Tibial artery (tissue), 4 donors: ENCODE data around the gene ZBTB16.
A peak's percentile ranks its signal among the peaks of the same experiment; 100 is the strongest.

ENCODE experiments used
- DNase-seq, 2 donors: peaks; one replicate each; pipeline ENCODE4 v3.0.0-alpha.2; 2019
- H3K27ac ChIP-seq, 2 donors: fragments of 200-600 bp; sonication (generic) in 1 of 2; 1 replicate in 1 of 2; 2 replicates in 1 of 2; pipeline ENCODE4 v1.5.1; 2018 to 2019; ENCODE audit warnings: mild to moderate bottlenecking in 1 of 2
- H3K27me3 ChIP-seq, 2 donors: fragments of 200-600 bp; sonication (generic) in 1 of 2; one replicate each; pipeline versions ENCODE4 v1.5.1 to v1.6.0; 2016 to 2019
- H3K36me3 ChIP-seq, 3 donors: fragments of 200-600 bp; sonication (generic) in 2 of 3; one replicate each; pipeline ENCODE4 v1.5.1; 2016 to 2019; ENCODE audit warnings: mild to moderate bottlenecking in 2 of 3
- H3K4me1 ChIP-seq, 4 donors: fragments of 200-600 bp; sonication (generic) in 2 of 4; 1 replicate in 3 of 4; 2 replicates in 1 of 4; pipeline ENCODE4 v1.5.1; 2016 to 2019
- H3K4me3 ChIP-seq, 2 donors: fragments of 200-600 bp; sonication (generic) in 1 of 2; 1 replicate in 1 of 2; 2 replicates in 1 of 2; pipeline ENCODE4 v1.5.1; 2018 to 2019; ENCODE audit warnings: mild to moderate bottlenecking in 2 of 2
- H3K9me3 ChIP-seq, 3 donors: fragments of 200-600 bp; sonication (generic) in 1 of 3; one replicate each; pipeline ENCODE4 v1.5.1; 2016 to 2019
- intact Hi-C: fragments of 100-400 bp; cut with DNase I; formaldehyde crosslinking; loops from one replicate; pipeline ENCODE4 v1.15.0; 2023; ENCODE audit warnings: low total_unique reads
- TF ChIP-seq, protein P1 (sequence below), 2 experiments: fragments of 200-600 bp in 1 of 2; fragments of 450-650 bp in 1 of 2; IDR thresholded peaks; one replicate each; pipeline ENCODE4 v1.5.1; 2017 to 2019; ENCODE audit warnings: antibody characterized with exemption in 2 of 2, mild to moderate bottlenecking in 1 of 2, moderate library complexity in 1 of 2

ZBTB16 gene

DNA sequence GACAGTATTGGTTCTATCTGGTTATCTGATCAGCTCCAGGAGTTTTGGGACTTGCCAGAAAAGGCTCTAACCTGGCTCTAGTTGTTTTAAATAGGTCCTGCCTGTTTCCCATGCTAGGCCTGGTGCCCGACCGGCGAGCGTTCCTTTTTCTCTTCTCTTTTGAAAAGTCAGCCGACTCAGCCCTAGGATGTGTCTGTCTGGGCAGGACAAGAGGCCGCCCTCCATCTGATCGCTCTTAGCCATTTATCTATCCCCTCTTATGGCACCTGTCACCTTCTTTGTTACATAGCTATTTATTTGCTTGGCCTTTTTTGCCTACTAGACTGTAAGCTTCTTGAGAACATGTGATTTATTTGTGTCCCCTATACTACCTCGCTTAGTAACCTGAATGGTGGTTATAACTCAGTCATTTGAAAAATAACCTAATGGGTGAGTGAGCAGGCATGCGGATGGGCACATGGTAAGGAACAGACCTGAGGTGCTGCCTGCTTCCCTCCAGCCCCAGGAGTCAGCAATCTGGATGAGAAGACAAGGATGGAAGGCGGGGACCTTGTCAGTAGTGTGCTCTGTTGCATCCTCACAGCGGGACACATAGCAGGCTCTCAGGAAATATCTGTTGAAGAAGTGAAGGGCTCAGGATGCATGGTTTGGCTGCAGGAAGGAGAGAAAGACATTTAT, 108.4 kb downstream of the ZBTB16 start:
- intact Hi-C loops = loop anchor here (10.0 kb wide), 1 partner anchor 137 kb away; no protein-coding TSS in a partner anchor
- H3K9me3 ChIP-seq = no peaks in the 10 kb centered on the region
- TF ChIP-seq, protein P1, sequence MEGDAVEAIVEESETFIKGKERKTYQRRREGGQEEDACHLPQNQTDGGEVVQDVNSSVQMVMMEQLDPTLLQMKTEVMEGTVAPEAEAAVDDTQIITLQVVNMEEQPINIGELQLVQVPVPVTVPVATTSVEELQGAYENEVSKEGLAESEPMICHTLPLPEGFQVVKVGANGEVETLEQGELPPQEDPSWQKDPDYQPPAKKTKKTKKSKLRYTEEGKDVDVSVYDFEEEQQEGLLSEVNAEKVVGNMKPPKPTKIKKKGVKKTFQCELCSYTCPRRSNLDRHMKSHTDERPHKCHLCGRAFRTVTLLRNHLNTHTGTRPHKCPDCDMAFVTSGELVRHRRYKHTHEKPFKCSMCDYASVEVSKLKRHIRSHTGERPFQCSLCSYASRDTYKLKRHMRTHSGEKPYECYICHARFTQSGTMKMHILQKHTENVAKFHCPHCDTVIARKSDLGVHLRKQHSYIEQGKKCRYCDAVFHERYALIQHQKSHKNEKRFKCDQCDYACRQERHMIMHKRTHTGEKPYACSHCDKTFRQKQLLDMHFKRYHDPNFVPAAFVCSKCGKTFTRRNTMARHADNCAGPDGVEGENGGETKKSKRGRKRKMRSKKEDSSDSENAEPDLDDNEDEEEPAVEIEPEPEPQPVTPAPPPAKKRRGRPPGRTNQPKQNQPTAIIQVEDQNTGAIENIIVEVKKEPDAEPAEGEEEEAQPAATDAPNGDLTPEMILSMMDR (IDR thresholded peaks at IDR 0.05) = no peak
- peak overlapping the region in 1 of 2 donors; percentile 7 for H3K4me3 ChIP-seq
- peak overlapping the region; percentile 94 to 95 for H3K27ac ChIP-seq
- peaks cover 26 to 99% (median 96%) of the 10 kb centered on the region in 4 donors for H3K4me1 ChIP-seq
- no peaks in the 10 kb centered on the region for H3K27me3 ChIP-seq
- H3K36me3 ChIP-seq = peaks cover 7 to 26% (median 14%) of the 10 kb centered on the region in 3 donors
- DNase-seq = peak in 1 of 2 donors; percentile 65

DNA sequence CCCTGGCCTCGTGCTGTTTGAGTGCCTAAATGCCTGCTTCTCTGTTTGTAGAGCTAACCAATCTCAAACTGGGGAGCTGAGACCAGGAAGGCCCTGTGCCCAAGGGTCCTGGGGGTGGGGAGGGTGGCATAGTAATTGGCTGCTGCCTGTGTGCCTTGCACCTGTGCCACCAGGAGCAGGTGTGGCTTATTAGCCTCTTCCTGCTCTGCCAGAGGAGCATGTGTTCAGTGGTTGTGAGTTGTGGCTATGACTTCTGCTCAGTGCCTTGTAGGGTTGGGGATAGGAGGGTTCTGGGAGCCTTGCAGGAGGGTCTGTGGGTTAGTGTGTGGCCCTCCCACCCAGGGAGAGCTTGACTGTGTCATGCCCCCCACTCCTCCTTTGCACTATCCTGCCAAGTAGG, 109.2 kb downstream of the ZBTB16 start:
- Histone ChIP-seq H3K36me3 (peaks cover 7 to 28% (median 14%) of the 10 kb centered on the region in 3 donors), H3K4me3 (no peak overlapping the region), H3K27ac (peak overlapping the region; percentile 94 to 95), H3K27me3 (no peaks in the 10 kb centered on the region), H3K9me3 (no peaks in the 10 kb centered on the region), H3K4me1 (peaks cover 26 to 99% (median 96%) of the 10 kb centered on the region in 4 donors)
- intact Hi-C loops = loop anchor here (10.0 kb wide), 1 partner anchor 136 kb away; no protein-coding TSS in a partner anchor
- TF ChIP-seq, protein P1 (IDR thresholded peaks at IDR 0.05) = no peak
- DNase-seq = no peak

- intact Hi-C loops = loop anchor here (10.0 kb wide), 1 partner anchor 135 kb away; no protein-coding TSS in a partner anchor
Measured at GRCh38 chr11:114169321-114169749, 109.8 kb downstream of the ZBTB16 start.

GRCh38 chr11:114169821-114170220, 110.3 kb downstream of the ZBTB16 start:
- Histone ChIP-seq H3K4me3 (no peak overlapping the region), H3K9me3 (no peaks in the 10 kb centered on the region), H3K36me3 (peaks cover 7 to 26% (median 17%) of the 10 kb centered on the region in 3 donors), H3K27me3 (no peaks in the 10 kb centered on the region), H3K27ac (peak overlapping the region; percentile 94 to 95), H3K4me1 (peaks cover 19 to 99% (median 97%) of the 10 kb centered on the region in 4 donors)
- TF ChIP-seq, protein P1 (IDR thresholded peaks at IDR 0.05) = no peak
- intact Hi-C loops = loop anchor here (10.0 kb wide), 1 partner anchor 135 kb away; no protein-coding TSS in a partner anchor
- DNase-seq = no peak

More at GRCh38 chr11:114169321-114169749, 109.8 kb downstream of the ZBTB16 start:
- Histone ChIP-seq H3K27me3 (no peaks in the 10 kb centered on the region), H3K27ac (peak overlapping the region; percentile 94 to 95), H3K4me3 (no peak overlapping the region), H3K4me1 (peaks cover 22 to 99% (median 97%) of the 10 kb centered on the region in 4 donors), H3K9me3 (no peaks in the 10 kb centered on the region), H3K36me3 (peaks cover 7 to 28% (median 14%) of the 10 kb centered on the region in 3 donors)
- peak in 1 of 2 donors; percentile 66 for DNase-seq
- TF ChIP-seq, protein P1 (IDR thresholded peaks at IDR 0.05) = no peak

GRCh38 chr11:114170226-114170625, 110.7 kb downstream of the ZBTB16 start:
- TF ChIP-seq, protein P1 (IDR thresholded peaks at IDR 0.05) = no peak
- peaks cover 7 to 30% (median 21%) of the 10 kb centered on the region in 3 donors for H3K36me3 ChIP-seq
- intact Hi-C loops = no loop called here

More at GRCh38 chr11:114170226-114170625, 110.7 kb downstream of the ZBTB16 start:
- Histone ChIP-seq H3K4me1 (peaks cover 22 to 99% (median 97%) of the 10 kb centered on the region in 4 donors), H3K27me3 (no peaks in the 10 kb centered on the region), H3K27ac (peak overlapping the region; percentile 94 to 95), H3K9me3 (no peaks in the 10 kb centered on the region), H3K4me3 (no peak overlapping the region)
- no peak for DNase-seq
